Mesenchymal stem cell (in vitro differentiated cells and primary cell): Measurements from ENCODE around the gene HIPK2.

Source experiments
- DNase-seq: peaks from one replicate; pipeline ENCODE4 v3.0.0-alpha.2; 2013
- H2AFZ ChIP-seq: one replicate; pipeline ENCODE4 v1.6.1; 2013; ENCODE audit warnings: low read depth, mild to moderate bottlenecking, control low read depth, inconsistent platforms, low read length, moderate library complexity
- H2AK5ac ChIP-seq: 2 replicates; pipeline ENCODE4 v1.6.1; 2013; ENCODE audit warnings: low read length, moderate library complexity, mild to moderate bottlenecking, inconsistent platforms; ENCODE audit not compliant: severe bottlenecking
- H2BK120ac ChIP-seq: one replicate; pipeline ENCODE4 v1.6.1; 2013; ENCODE audit warnings: low read depth, mild to moderate bottlenecking, inconsistent platforms, low read length, moderate library complexity
- H2BK12ac ChIP-seq, 2 experiments: one replicate each; pipeline ENCODE4 v1.6.1; 2013; ENCODE audit warnings: inconsistent platforms in 2 of 2, low read length in 2 of 2, mild to moderate bottlenecking in 2 of 2, moderate library complexity in 2 of 2, control low read depth in 1 of 2
- H2BK15ac ChIP-seq: one replicate; pipeline ENCODE4 v1.6.1; 2013; ENCODE audit warnings: mild to moderate bottlenecking, low read depth, inconsistent platforms; ENCODE audit not compliant: poor library complexity, severe bottlenecking
- H2BK5ac ChIP-seq: 2 replicates; pipeline ENCODE4 v1.6.1; 2013; ENCODE audit warnings: low read depth, mild to moderate bottlenecking, low read length, control low read depth, inconsistent platforms; ENCODE audit not compliant: poor library complexity, severe bottlenecking
- H3K14ac ChIP-seq, 2 experiments: one replicate each; pipeline ENCODE4 v1.6.1; 2013; ENCODE audit warnings: inconsistent platforms in 2 of 2, low read length in 2 of 2, control low read depth in 1 of 2, mild to moderate bottlenecking in 1 of 2, moderate library complexity in 1 of 2
- H3K18ac ChIP-seq, 2 experiments: one replicate each; pipeline ENCODE4 v1.6.1; 2013; ENCODE audit warnings: inconsistent platforms in 2 of 2, low read length in 2 of 2, control low read depth in 1 of 2, low read depth in 1 of 2, mild to moderate bottlenecking in 1 of 2
- H3K23ac ChIP-seq, 2 experiments: one replicate each; pipeline ENCODE4 v1.6.1; 2013; ENCODE audit warnings: inconsistent platforms in 2 of 2, low read length in 2 of 2, mild to moderate bottlenecking in 2 of 2, moderate library complexity in 2 of 2, control low read depth in 1 of 2
- H3K27ac ChIP-seq: 2 replicates; pipeline ENCODE4 v1.5.1; 2013; ENCODE audit warnings: mild to moderate bottlenecking, moderate library complexity, low read length, control low read depth, inconsistent platforms; ENCODE audit not compliant: poor library complexity, severe bottlenecking
- H3K27me3 ChIP-seq, 2 experiments: 2 replicates each; pipeline versions ENCODE4 v1.6.1 to v1.7.0; 2013; ENCODE audit warnings: low read length in 2 of 2, mild to moderate bottlenecking in 2 of 2, moderate library complexity in 2 of 2, control low read depth in 1 of 2, inconsistent platforms in 1 of 2; ENCODE audit not compliant: control insufficient read depth in 1 of 2, insufficient read depth in 1 of 2
- H3K36me3 ChIP-seq, 2 experiments: 2 replicates each; pipeline versions ENCODE4 v1.6.1 to v1.7.0; 2013; ENCODE audit warnings: low read length in 2 of 2, control low read depth in 1 of 2, inconsistent platforms in 1 of 2, low read depth in 1 of 2, mild to moderate bottlenecking in 1 of 2; ENCODE audit not compliant: insufficient read depth in 2 of 2, control insufficient read depth in 1 of 2
- H3K4ac ChIP-seq, 2 experiments: one replicate each; pipeline ENCODE4 v1.6.1; 2013; ENCODE audit warnings: inconsistent platforms in 2 of 2, low read length in 2 of 2, mild to moderate bottlenecking in 2 of 2, moderate library complexity in 2 of 2, control low read depth in 1 of 2, low read depth in 1 of 2
- H3K4me1 ChIP-seq: 2 replicates; pipeline ENCODE4 v1.6.1; 2013; ENCODE audit warnings: low read depth, low read length, control low read depth; ENCODE audit not compliant: control insufficient read depth, insufficient read depth
- H3K4me2 ChIP-seq: 2 replicates; pipeline ENCODE4 v1.6.1; 2013; ENCODE audit warnings: low read length, mild to moderate bottlenecking, inconsistent platforms; ENCODE audit not compliant: poor library complexity, severe bottlenecking
- H3K4me3 ChIP-seq, 2 experiments: 2 replicates each; pipeline versions ENCODE4 v1.5.1 to v1.7.0; 2013; ENCODE audit warnings: low read length in 2 of 2, mild to moderate bottlenecking in 2 of 2, control low read depth in 1 of 2, low read depth in 1 of 2; ENCODE audit not compliant: insufficient read depth in 1 of 2
- H3K79me1 ChIP-seq: replicated peaks from 2 replicates; pipeline ENCODE4 v1.6.1; 2013; ENCODE audit warnings: mild to moderate bottlenecking, control low read depth, low read length, inconsistent platforms; ENCODE audit not compliant: poor library complexity, severe bottlenecking
- H3K9ac ChIP-seq: 2 replicates; pipeline ENCODE4 v1.7.0; 2013; ENCODE audit warnings: mild to moderate bottlenecking, low read length, moderate library complexity
- H3K9me3 ChIP-seq: 2 replicates; pipeline ENCODE4 v1.7.0; 2013; ENCODE audit warnings: mild to moderate bottlenecking, low read length; ENCODE audit not compliant: control insufficient read depth
- H4K8ac ChIP-seq: one replicate; pipeline ENCODE4 v1.6.1; 2013; ENCODE audit warnings: inconsistent platforms, mild to moderate bottlenecking, low read length, moderate library complexity
- H4K91ac ChIP-seq: one replicate; pipeline ENCODE4 v1.6.1; 2013; ENCODE audit warnings: mild to moderate bottlenecking, low read length, inconsistent platforms
- WGBS: methylation state at CpG from one replicate; pipeline ENCODE4 v1.1.7; 2013; ENCODE audit warnings: mixed read lengths; 5-methylcytosine and 5-hydroxymethylcytosine counted together

Gene HIPK2

DNA sequence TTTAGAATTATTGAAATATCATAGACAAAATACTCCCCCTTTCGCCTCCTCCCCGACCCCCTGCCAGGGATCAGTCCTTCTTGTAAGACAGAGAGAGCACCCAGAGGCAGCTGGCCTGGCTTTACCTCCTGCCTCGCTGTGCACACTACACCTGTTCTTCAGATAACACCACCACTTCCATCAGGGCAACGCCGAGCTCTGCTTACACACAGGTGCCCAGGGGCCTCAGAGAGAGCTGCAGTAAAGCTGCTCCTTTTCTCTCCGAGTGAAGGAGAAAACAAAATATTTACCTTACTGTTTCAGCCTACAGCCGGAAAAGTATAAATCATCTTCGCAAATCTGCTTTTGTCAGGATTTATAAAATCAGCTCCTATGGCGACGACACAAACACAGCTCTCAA, 80.7 kb downstream of the HIPK2 start:
- Histone ChIP-seq H3K4me3 (no peak overlapping the region), H3K36me3 (peaks cover 25 to 41% of the 10 kb centered on the region in 2 experiments), H3K9ac (no peak overlapping the region), H4K8ac (no peak overlapping the region), H3K27me3 (no peaks in the 10 kb centered on the region), H3K14ac (no peak overlapping the region), H3K4me2 (no peak overlapping the region), H2BK5ac (no peak overlapping the region), H3K4me1 (peaks cover 20% of the 10 kb centered on the region), H2BK15ac (no peak overlapping the region), H2BK12ac (no peak overlapping the region), H3K27ac (no peak overlapping the region), H3K18ac (no peak overlapping the region), H3K9me3 (no peaks in the 10 kb centered on the region), H2BK120ac (no peak overlapping the region), H2AK5ac (no peak overlapping the region), H3K4ac (no peak overlapping the region), H2AFZ (no peak overlapping the region), H4K91ac (no peak overlapping the region), H3K79me1 (peaks cover 21% of the 10 kb centered on the region), H3K23ac (no peak overlapping the region)
- 92% methylated on average over 10 of the region's 10 CpGs for WGBS
- no peak for DNase-seq

DNA sequence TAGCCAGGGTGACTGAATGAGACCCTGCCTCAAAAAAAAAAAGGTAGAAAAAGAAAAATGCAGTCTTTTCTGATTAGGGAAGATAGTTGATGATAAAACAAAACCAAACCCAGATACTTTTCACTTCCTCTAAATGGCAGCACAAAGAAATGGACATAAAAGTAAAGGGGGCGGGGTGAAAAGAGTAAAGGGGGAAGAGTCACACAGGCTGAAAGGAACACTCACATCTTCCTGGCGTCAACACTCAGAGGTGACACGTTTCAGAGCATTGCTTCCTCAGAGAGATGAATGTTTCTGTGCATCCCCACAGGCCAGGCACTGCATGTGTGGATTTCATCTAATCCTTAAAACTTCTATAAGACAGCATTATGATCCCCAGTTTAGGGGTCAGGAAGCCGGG, 81.2 kb downstream of the HIPK2 start:
- Histone ChIP-seq H3K23ac (no peak overlapping the region), H2BK12ac (no peak overlapping the region), H3K27ac (no peak overlapping the region), H2BK15ac (no peak overlapping the region), H3K4ac (no peak overlapping the region), H3K9me3 (no peaks in the 10 kb centered on the region), H2AFZ (no peak overlapping the region), H3K27me3 (no peaks in the 10 kb centered on the region), H3K9ac (no peak overlapping the region), H3K4me2 (no peak overlapping the region), H2BK5ac (no peak overlapping the region), H4K91ac (no peak overlapping the region), H3K4me3 (no peak overlapping the region), H3K36me3 (peaks cover 22 to 37% of the 10 kb centered on the region in 2 experiments), H2BK120ac (no peak overlapping the region), H3K14ac (no peak overlapping the region), H2AK5ac (no peak overlapping the region), H4K8ac (no peak overlapping the region), H3K4me1 (peaks cover 16% of the 10 kb centered on the region), H3K18ac (no peak overlapping the region), H3K79me1 (peaks cover 19% of the 10 kb centered on the region)
- WGBS: 78% methylated on average over 4 of the region's 4 CpGs
- DNase-seq: no peak

DNA sequence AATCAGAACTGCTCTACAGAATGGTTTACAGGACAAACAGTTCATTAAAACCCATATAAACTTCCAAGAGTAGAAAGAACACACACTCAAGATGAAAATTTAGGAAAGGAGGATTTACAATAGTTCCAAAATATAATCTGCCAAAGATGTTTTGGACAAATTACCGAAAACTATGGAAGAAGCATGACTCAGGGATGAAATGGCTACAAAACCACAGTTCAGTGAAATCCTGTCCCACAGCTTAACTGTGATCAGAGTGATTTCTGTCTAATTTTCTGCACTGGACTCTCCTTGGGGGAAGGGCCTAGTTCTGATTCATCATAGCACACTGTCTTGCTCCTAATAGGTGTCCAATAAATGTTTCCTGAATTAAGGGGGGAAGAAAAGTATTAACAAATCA, 82.2 kb downstream of the HIPK2 start:
- H3K18ac ChIP-seq: no peak overlapping the region
- H2AFZ ChIP-seq: no peak overlapping the region
- H3K4ac ChIP-seq: no peak overlapping the region
- H3K4me3 ChIP-seq: no peak overlapping the region
- H3K4me2 ChIP-seq: no peak overlapping the region
- no peak overlapping the region for H2BK120ac ChIP-seq
- no peak overlapping the region for H4K91ac ChIP-seq
- H2BK12ac ChIP-seq: no peak overlapping the region
- no peak overlapping the region for H2BK5ac ChIP-seq
- no peaks in the 10 kb centered on the region for H3K27me3 ChIP-seq
- H4K8ac ChIP-seq: no peak overlapping the region
- H2AK5ac ChIP-seq: no peak overlapping the region
- H3K27ac ChIP-seq: no peak overlapping the region
- no peak overlapping the region for H3K9ac ChIP-seq
- H3K23ac ChIP-seq: no peak overlapping the region
- DNase-seq: no peak
- no peak overlapping the region for H2BK15ac ChIP-seq
- H3K79me1 ChIP-seq: peaks cover 18% of the 10 kb centered on the region
- no peak overlapping the region for H3K14ac ChIP-seq
- peaks cover 16 to 34% of the 10 kb centered on the region in 2 experiments for H3K36me3 ChIP-seq
- WGBS: 100% methylated on average over 1 of the region's 1 CpG
- peaks cover 19% of the 10 kb centered on the region for H3K4me1 ChIP-seq
- no peaks in the 10 kb centered on the region for H3K9me3 ChIP-seq

DNA sequence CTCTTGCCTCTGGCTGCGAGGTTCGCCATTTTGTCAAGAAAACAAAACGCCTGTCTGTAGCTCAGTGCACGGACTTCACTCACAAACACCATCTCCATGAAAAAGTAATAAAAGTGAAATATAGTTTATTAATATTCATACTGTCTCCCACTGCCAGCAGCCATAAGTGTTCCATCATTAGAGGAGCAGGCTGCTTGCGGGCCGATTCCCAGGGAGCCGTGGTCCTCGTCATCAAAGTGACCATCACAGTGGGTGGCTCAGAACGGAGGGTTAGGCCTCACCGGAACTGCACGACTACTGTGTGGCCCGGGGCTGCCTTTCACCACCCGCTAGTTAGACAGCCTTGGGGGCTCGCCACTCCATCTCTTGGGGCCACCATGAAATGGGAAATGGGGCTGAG, 82.7 kb downstream of the HIPK2 start:
- Histone ChIP-seq H3K36me3 (peaks cover 10 to 36% of the 10 kb centered on the region in 2 experiments), H3K18ac (peak overlapping the region in 1 of 2 experiments; percentile 31), H3K23ac (no peak overlapping the region), H3K4me2 (no peak overlapping the region), H3K79me1 (peaks cover 19% of the 10 kb centered on the region), H2BK15ac (no peak overlapping the region), H3K14ac (no peak overlapping the region), H4K8ac (no peak overlapping the region), H4K91ac (no peak overlapping the region), H3K4me1 (peaks cover 17% of the 10 kb centered on the region), H3K9ac (no peak overlapping the region), H3K9me3 (no peaks in the 10 kb centered on the region), H3K4ac (no peak overlapping the region), H2AK5ac (no peak overlapping the region), H2BK120ac (no peak overlapping the region), H3K27ac (no peak overlapping the region), H3K4me3 (no peak overlapping the region), H2AFZ (no peak overlapping the region), H3K27me3 (no peaks in the 10 kb centered on the region), H2BK5ac (no peak overlapping the region), H2BK12ac (no peak overlapping the region)
- 96% methylated on average over 12 of the region's 14 CpGs for WGBS
- DNase-seq: no peak
